Measurements from ENCODE around the gene STAT3. TPM values are rescaled to one million over a fixed set of nuclear protein-coding genes. Genes with fewer than 3 reads are reported as not detected.

Gene STAT3
- total RNA-seq, 1 donor from 2014 or later: 41.2 TPM

DNA sequence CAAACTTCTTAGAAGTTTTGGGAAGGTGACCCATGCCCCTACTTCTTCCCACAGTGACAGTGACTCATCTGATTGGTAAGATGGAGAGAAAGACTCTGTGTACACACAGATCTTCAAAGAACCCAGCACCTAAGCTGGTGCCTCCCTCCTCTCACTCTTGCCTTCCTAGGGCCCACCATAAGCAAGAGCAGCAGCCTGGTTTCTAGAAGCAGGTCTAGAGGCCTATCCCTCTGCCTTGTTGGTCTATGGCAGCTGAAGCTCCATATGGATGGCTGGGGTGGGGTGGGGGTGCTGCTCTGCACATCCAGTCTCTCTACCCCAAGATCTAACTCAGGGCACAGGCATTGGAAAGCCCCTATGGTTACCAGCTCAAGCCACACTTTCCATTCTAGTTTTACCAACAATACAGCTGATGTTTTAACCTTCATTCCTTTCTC, 47.5 kb downstream of the STAT3 start:
- Mint-ChIP-seq H3K36me3 (ENCODE audit: insufficient read depth) (peaks cover 20% of the 10 kb centered on the region), H3K27ac (no peak overlapping the region), H3K4me3 (ENCODE audit: low read depth) (no peak overlapping the region), H3K9me3 (ENCODE audit: low read depth) (no peaks in the 10 kb centered on the region), H3K4me1 (ENCODE audit: low read depth) (no peaks in the 10 kb centered on the region), H3K27me3 (no peaks in the 10 kb centered on the region)
- no peak for DNase-seq (ENCODE audit: low spot score, unreplicated experiment)
- no peak for TF ChIP-seq CTCF (IDR thresholded peaks at IDR 0.05; ENCODE audit: unreplicated experiment)

DNA sequence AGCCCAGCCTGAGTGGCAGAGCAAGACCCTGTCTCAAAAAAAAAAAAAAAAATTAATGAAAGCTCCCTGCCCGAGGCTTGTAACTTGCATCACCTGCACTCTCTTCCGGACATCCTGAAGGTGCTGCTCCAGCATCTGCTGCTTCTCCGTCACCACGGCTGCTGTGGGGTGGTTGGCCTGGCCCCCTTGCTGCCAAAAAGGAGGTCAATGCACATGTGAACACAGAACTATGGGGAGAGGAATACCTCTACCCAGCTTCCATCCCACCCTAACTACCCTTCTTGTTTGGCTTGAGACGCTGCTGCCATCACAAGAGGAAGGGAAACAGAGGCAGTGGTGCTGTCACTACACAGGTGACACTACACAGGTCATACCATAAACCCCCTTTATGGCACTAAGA, 49.0 kb downstream of the STAT3 start:
- no peak overlapping the region for H3K27ac Mint-ChIP-seq
- peaks cover 19% of the 10 kb centered on the region for H3K36me3 Mint-ChIP-seq (ENCODE audit: insufficient read depth)
- H3K4me1 Mint-ChIP-seq (ENCODE audit: low read depth): no peaks in the 10 kb centered on the region
- no peak for DNase-seq (ENCODE audit: low spot score, unreplicated experiment)
- H3K9me3 Mint-ChIP-seq (ENCODE audit: low read depth): no peaks in the 10 kb centered on the region
- TF ChIP-seq CTCF (IDR thresholded peaks at IDR 0.05; ENCODE audit: unreplicated experiment): no peak
- H3K4me3 Mint-ChIP-seq (ENCODE audit: low read depth): no peak overlapping the region
- no peaks in the 10 kb centered on the region for H3K27me3 Mint-ChIP-seq

GRCh38 chr17:42338427-42338985, 49.7 kb downstream of the STAT3 start:
- H3K9me3 Mint-ChIP-seq (ENCODE audit: low read depth): no peaks in the 10 kb centered on the region
- TF ChIP-seq CTCF (IDR thresholded peaks at IDR 0.05; ENCODE audit: unreplicated experiment): no peak
- H3K4me1 Mint-ChIP-seq (ENCODE audit: low read depth): no peaks in the 10 kb centered on the region
- H3K4me3 Mint-ChIP-seq (ENCODE audit: low read depth): no peak overlapping the region
- no peak for DNase-seq (ENCODE audit: low spot score, unreplicated experiment)
- peaks cover 20% of the 10 kb centered on the region for H3K36me3 Mint-ChIP-seq (ENCODE audit: insufficient read depth)
- no peaks in the 10 kb centered on the region for H3K27me3 Mint-ChIP-seq
- H3K27ac Mint-ChIP-seq: no peak overlapping the region

GRCh38 chr17:42337442-42337841, 50.8 kb downstream of the STAT3 start:
- H3K27ac Mint-ChIP-seq: peak overlapping the region; percentile 37
- no peak for DNase-seq (ENCODE audit: low spot score, unreplicated experiment)
- H3K4me1 Mint-ChIP-seq (ENCODE audit: low read depth): no peaks in the 10 kb centered on the region
- H3K27me3 Mint-ChIP-seq: no peaks in the 10 kb centered on the region
- TF ChIP-seq CTCF (IDR thresholded peaks at IDR 0.05; ENCODE audit: unreplicated experiment): no peak
- H3K9me3 Mint-ChIP-seq (ENCODE audit: low read depth): no peaks in the 10 kb centered on the region
- no peak overlapping the region for H3K4me3 Mint-ChIP-seq (ENCODE audit: low read depth)
- peaks cover 21% of the 10 kb centered on the region for H3K36me3 Mint-ChIP-seq (ENCODE audit: insufficient read depth)

DNA sequence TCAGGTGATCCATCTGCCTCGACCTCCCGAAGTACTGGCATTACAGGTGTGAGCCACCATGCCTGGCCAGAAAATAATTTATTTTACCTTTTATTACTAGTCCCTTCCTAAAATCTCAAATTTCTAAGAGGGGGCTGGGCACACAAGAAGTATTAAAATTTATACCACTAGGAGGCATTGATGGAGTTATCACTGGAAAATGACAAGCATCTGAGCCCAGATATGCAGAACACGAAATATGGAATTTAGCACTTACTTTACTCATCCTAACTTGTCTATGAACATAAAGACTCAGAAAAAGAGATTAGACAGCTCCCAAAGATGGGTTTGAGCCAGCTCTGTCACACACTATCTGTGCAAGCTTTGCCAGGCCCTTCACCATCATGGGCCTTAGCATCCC, 53.6 kb downstream of the STAT3 start:
- Mint-ChIP-seq H3K36me3 (ENCODE audit: insufficient read depth) (peaks cover 25% of the 10 kb centered on the region), H3K4me1 (ENCODE audit: low read depth) (no peaks in the 10 kb centered on the region), H3K4me3 (ENCODE audit: low read depth) (no peak overlapping the region), H3K27me3 (no peaks in the 10 kb centered on the region), H3K27ac (no peak overlapping the region), H3K9me3 (ENCODE audit: low read depth) (no peaks in the 10 kb centered on the region)
- no peak for DNase-seq (ENCODE audit: low spot score, unreplicated experiment)
- no peak for TF ChIP-seq CTCF (IDR thresholded peaks at IDR 0.05; ENCODE audit: unreplicated experiment)
